ENCODE results near the gene ST3GAL2.
"Not testable (repeated sequence)": the region's sequence is repeated elsewhere in the genome, so short reads cannot be mapped to it uniquely, and the experiment has no call there.

ST3GAL2 gene

GRCh38 chr16:70380919-70381603 is 57.8 kb downstream of the ST3GAL2 start:
- DNase-seq: peak; percentile 98

- DNase-seq: peak; percentile 91
Measured at GRCh38 chr16:70380248-70380918, 58.5 kb downstream of the ST3GAL2 start.

GRCh38 chr16:70378869-70379493 is 59.9 kb downstream of the ST3GAL2 start:
- DNase-seq: no peak

- DNase-seq: no peak
Measured at GRCh38 chr16:70377782-70378181, 61.1 kb downstream of the ST3GAL2 start.

- DNase-seq: no peak
Measured at GRCh38 chr16:70375636-70376611, 63.0 kb downstream of the ST3GAL2 start.

- no peak for DNase-seq
Measured at GRCh38 chr16:70374213-70374612, 64.7 kb downstream of the ST3GAL2 start.

- no peak for DNase-seq
Measured at GRCh38 chr16:70372921-70373728, 65.8 kb downstream of the ST3GAL2 start.

- DNase-seq: no peak
Measured at GRCh38 chr16:70370924-70371323, 68.0 kb downstream of the ST3GAL2 start.

- not testable (repeated sequence) for DNase-seq
Measured at GRCh38 chr16:70370145-70370544, 68.8 kb downstream of the ST3GAL2 start.

GRCh38 chr16:70364399-70364798 is 74.5 kb downstream of the ST3GAL2 start:
- DNase-seq: no peak

GRCh38 chr16:70359552-70359951 is 79.3 kb downstream of the ST3GAL2 start:
- DNase-seq: no peak

- DNase-seq: peak; percentile 31
Measured at GRCh38 chr16:70349783-70350182, 89.1 kb downstream of the ST3GAL2 start.

- DNase-seq: no peak
Measured at GRCh38 chr16:70348991-70349390, 89.9 kb downstream of the ST3GAL2 start.

GRCh38 chr16:70345840-70346239 is 93.1 kb downstream of the ST3GAL2 start:
- no peak for DNase-seq

- DNase-seq: no peak
Measured at GRCh38 chr16:70342016-70342415, 96.9 kb downstream of the ST3GAL2 start.

GRCh38 chr16:70341600-70341999 is 97.3 kb downstream of the ST3GAL2 start:
- no peak for DNase-seq

GRCh38 chr16:70337814-70338213 is 101.1 kb downstream of the ST3GAL2 start:
- no peak for DNase-seq

- not testable (repeated sequence) for DNase-seq
Measured at GRCh38 chr16:70332728-70333127, 106.2 kb downstream of the ST3GAL2 start.

GRCh38 chr16:70331588-70332358 is 107.1 kb downstream of the ST3GAL2 start:
- DNase-seq: no peak

GRCh38 chr16:70331091-70331490 is 107.8 kb downstream of the ST3GAL2 start:
- no peak for DNase-seq

Data from NCI-H226 (cell line).